ENCODE measurements around the gene ZNF140. TPM values are rescaled to one million over a fixed set of nuclear protein-coding genes. Genes with fewer than 3 reads are reported as not detected.

Gene ZNF140
- total and polyA plus RNA-seq, 2 of the 13 experiments (the other 11 are each of a cell fraction or from before 2014, with no cell fraction given) = 8.7 to 13.5 TPM

DNA sequence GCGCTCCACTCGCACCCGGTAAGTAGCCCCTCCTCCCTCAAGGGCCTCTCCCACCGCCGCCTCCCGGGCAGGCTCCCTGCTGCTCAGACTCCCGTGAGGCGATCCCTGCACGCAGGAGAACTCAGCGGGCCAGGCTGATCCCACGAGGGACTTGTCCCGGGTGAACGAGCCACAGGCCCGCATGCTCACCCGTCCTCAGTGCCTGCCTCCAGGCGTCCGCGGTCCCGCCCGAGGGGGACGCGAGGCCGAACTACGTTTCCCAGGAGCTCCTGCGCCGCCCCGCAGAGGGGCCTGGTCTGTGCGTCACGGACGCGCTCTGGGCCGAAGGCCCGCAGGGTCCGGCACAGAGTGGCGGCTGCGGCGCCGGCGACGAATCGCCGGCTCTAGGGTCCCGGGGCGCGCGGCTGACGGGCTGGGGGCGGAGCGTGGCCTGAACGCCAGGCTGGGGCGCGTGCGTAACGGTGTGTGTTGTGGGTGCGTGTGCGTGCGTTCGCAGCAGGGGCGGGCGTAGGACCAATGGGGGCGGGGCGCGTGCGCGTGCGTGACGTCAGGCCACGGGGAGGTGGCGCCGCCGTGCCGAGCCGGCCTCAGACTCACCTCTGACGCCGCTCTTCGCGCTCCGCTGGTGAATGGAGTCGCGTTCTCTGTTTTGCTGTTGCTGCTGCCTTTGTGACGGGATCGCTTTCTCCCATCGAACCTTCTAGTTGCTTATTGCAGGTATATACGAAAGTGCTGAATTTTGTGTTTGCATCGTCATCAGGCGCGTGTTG, 49.5 kb downstream of the ZNF140 start, which contains the start of the genes ZNF10 and ZNF891 (continued):
- TF ChIP-seq PRDM4 (CRISPR knock-in tag; IDR thresholded peaks at IDR 0.05; ENCODE audit: borderline replicate concordance) = no peak
- TF ChIP-seq HCFC1 (IDR thresholded peaks at IDR 0.05; ENCODE audit: low read depth, low read length) = peak; percentile 89
- TF ChIP-seq ZNF431 (CRISPR knock-in tag; IDR thresholded peaks at IDR 0.05; ENCODE audit: borderline replicate concordance, low read depth) = peak; percentile 91; the same call in 1 of the 2 replicates
- TF ChIP-seq ZNF781 (CRISPR knock-in tag; IDR thresholded peaks at IDR 0.05; ENCODE audit: borderline replicate concordance, not compliant biosample characterization) = peak; percentile 59
- peak; percentile 66 for TF ChIP-seq SRSF1 (optimal IDR thresholded peaks at IDR 0.05; ENCODE audit: low read depth, low read length)
- peak; percentile 54; the same call in 1 of the 2 replicates for TF ChIP-seq ZNF264 (CRISPR knock-in tag; IDR thresholded peaks at IDR 0.05)
- peak; percentile 80 for TF ChIP-seq ZNF446 (CRISPR knock-in tag; IDR thresholded peaks at IDR 0.05)
- no peak for TF ChIP-seq SOX5 (CRISPR knock-in tag; IDR thresholded peaks at IDR 0.05; ENCODE audit: borderline replicate concordance)
- TF ChIP-seq ZSCAN9 (CRISPR knock-in tag; IDR thresholded peaks at IDR 0.05; ENCODE audit: borderline replicate concordance) = peak; percentile 40; the same call in 1 of the 2 replicates
- peak; percentile 17; the same call in 1 of the 2 replicates for TF ChIP-seq ZFP90 (CRISPR knock-in tag; IDR thresholded peaks at IDR 0.05; ENCODE audit: borderline replicate concordance)
- TF ChIP-seq, protein P1, sequence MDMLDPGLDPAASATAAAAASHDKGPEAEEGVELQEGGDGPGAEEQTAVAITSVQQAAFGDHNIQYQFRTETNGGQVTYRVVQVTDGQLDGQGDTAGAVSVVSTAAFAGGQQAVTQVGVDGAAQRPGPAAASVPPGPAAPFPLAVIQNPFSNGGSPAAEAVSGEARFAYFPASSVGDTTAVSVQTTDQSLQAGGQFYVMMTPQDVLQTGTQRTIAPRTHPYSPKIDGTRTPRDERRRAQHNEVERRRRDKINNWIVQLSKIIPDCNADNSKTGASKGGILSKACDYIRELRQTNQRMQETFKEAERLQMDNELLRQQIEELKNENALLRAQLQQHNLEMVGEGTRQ (IDR thresholded peaks at IDR 0.05; ENCODE audit: low read depth, low read length) = no peak
- TF ChIP-seq, protein P1 (CRISPR knock-in tag; IDR thresholded peaks at IDR 0.05; ENCODE audit: borderline replicate concordance) = peak; percentile 40; the same call in 1 of the 2 replicates
- peak; percentile 31 for TF ChIP-seq FOXK1 (CRISPR knock-in tag; IDR thresholded peaks at IDR 0.05; ENCODE audit: borderline replicate concordance, low read depth)
- TF ChIP-seq ZNF614 (CRISPR knock-in tag; IDR thresholded peaks at IDR 0.05; ENCODE audit: borderline replicate concordance) = peak; percentile 46; the same call in 1 of the 2 replicates
- peak; percentile 50 for TF ChIP-seq ZNF891 (CRISPR knock-in tag; IDR thresholded peaks at IDR 0.05)
- TF ChIP-seq, protein P2, sequence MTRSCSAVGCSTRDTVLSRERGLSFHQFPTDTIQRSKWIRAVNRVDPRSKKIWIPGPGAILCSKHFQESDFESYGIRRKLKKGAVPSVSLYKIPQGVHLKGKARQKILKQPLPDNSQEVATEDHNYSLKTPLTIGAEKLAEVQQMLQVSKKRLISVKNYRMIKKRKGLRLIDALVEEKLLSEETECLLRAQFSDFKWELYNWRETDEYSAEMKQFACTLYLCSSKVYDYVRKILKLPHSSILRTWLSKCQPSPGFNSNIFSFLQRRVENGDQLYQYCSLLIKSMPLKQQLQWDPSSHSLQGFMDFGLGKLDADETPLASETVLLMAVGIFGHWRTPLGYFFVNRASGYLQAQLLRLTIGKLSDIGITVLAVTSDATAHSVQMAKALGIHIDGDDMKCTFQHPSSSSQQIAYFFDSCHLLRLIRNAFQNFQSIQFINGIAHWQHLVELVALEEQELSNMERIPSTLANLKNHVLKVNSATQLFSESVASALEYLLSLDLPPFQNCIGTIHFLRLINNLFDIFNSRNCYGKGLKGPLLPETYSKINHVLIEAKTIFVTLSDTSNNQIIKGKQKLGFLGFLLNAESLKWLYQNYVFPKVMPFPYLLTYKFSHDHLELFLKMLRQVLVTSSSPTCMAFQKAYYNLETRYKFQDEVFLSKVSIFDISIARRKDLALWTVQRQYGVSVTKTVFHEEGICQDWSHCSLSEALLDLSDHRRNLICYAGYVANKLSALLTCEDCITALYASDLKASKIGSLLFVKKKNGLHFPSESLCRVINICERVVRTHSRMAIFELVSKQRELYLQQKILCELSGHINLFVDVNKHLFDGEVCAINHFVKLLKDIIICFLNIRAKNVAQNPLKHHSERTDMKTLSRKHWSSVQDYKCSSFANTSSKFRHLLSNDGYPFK (CRISPR knock-in tag; IDR thresholded peaks at IDR 0.05; ENCODE audit: borderline replicate concordance) = peak; percentile 18; the same call in 1 of the 2 replicates
- peak; percentile 80; the same call in 1 of the 2 replicates for TF ChIP-seq ZNF224 (CRISPR knock-in tag; IDR thresholded peaks at IDR 0.05)
- TF ChIP-seq ZNF33A (CRISPR knock-in tag; IDR thresholded peaks at IDR 0.05; ENCODE audit: borderline replicate concordance) = no peak
- TF ChIP-seq SOX6 (IDR thresholded peaks at IDR 0.05) = no peak
- TF ChIP-seq SOX6 (CRISPR knock-in tag; IDR thresholded peaks at IDR 0.05) = peak; percentile 57
- no peak for TF ChIP-seq HNF4G (IDR thresholded peaks at IDR 0.05; ENCODE audit: borderline replicate concordance, low read depth, low read length)
- no peak for TF ChIP-seq HNF4G (CRISPR knock-in tag; IDR thresholded peaks at IDR 0.05; ENCODE audit: borderline replicate concordance, low read depth)
- TF ChIP-seq FOSL2 (CRISPR knock-in tag; IDR thresholded peaks at IDR 0.05) = peak; percentile 33

All from HepG2 (cell line).